OCI-LY3 (cell line): ENCODE results near the gene CSDE1.

Source experiments
- H2AFZ ChIP-seq: fragments of 200-600, 300-600 bp; shearing (Covaris generic); 2 replicates; pipeline ENCODE4 v1.6.0; 2014; ENCODE audit warnings: antibody characterized with exemption, low read depth, low read length
- H3K27ac ChIP-seq: fragments of 200-600, 300-600 bp; sonication (generic); 2 replicates; pipeline ENCODE4 v1.5.1; 2014; ENCODE audit warnings: mild to moderate bottlenecking, low read length, moderate library complexity, mixed read lengths
- H3K27me3 ChIP-seq: fragments of 200-600, 300-600 bp; sonication (generic); 2 replicates; pipeline ENCODE4 v1.6.1; 2014; ENCODE audit warnings: low read depth, low read length, mixed read lengths
- H3K36me3 ChIP-seq: fragments of 200-600, 300-600 bp; sonication (generic); replicated peaks from 2 replicates; pipeline ENCODE3; 2014; ENCODE audit warnings: low read depth, low read length, mixed read lengths
- H3K4me1 ChIP-seq: fragments of 300-600, 200-600 bp; sonication (generic); 2 replicates; pipeline ENCODE4 v1.6.1; 2014; ENCODE audit warnings: low read length, mixed read lengths
- H3K4me2 ChIP-seq: fragments of 200-600, 300-600 bp; sonication (generic); 2 replicates; pipeline ENCODE4 v1.6.1; 2014; ENCODE audit warnings: low read length, mixed read lengths
- H3K4me3 ChIP-seq: fragments of 300-600, 200-600 bp; sonication (generic); 2 replicates; pipeline ENCODE4 v1.5.1; 2014; ENCODE audit warnings: antibody characterized with exemption, mild to moderate bottlenecking, low read length, moderate library complexity
- H3K79me2 ChIP-seq: fragments of 300-600, 200-600 bp; shearing (Covaris generic); 2 replicates; pipeline ENCODE4 v1.6.1; 2014; ENCODE audit warnings: mild to moderate bottlenecking, low read length, mixed read lengths
- H3K9ac ChIP-seq: fragments of 300-600, 200-600 bp; shearing (Covaris generic); 2 replicates; pipeline ENCODE4 v1.6.0; 2014; ENCODE audit warnings: mild to moderate bottlenecking, low read length, moderate library complexity
- H3K9me3 ChIP-seq: fragments of 200-600, 300-600 bp; shearing (Covaris generic); 2 replicates; pipeline ENCODE4 v1.6.1; 2014; ENCODE audit warnings: low read length, mixed read lengths; ENCODE audit not compliant: insufficient read depth
- H4K20me1 ChIP-seq: fragments of 200-600, 300-600 bp; sonication (generic); 2 replicates; pipeline ENCODE4 v1.6.1; 2016; ENCODE audit warnings: low read length, mixed read lengths; ENCODE audit not compliant: insufficient read depth
- EZH2phosphoT487 ChIP-seq: fragments of 200-600 bp; shearing (Covaris generic); IDR thresholded peaks from 2 replicates; pipeline ENCODE4 v1.6.1; 2018; ENCODE audit warnings: antibody characterized with exemption, mixed run types, low read depth
- TF ChIP-seq, protein P1 (sequence below): fragments of 200-600, 300-600 bp; sonication (generic); IDR thresholded peaks from 2 replicates; pipeline ENCODE4 v1.5.1; 2014; ENCODE audit warnings: antibody characterized with exemption, low read length, low read depth

Gene CSDE1

DNA sequence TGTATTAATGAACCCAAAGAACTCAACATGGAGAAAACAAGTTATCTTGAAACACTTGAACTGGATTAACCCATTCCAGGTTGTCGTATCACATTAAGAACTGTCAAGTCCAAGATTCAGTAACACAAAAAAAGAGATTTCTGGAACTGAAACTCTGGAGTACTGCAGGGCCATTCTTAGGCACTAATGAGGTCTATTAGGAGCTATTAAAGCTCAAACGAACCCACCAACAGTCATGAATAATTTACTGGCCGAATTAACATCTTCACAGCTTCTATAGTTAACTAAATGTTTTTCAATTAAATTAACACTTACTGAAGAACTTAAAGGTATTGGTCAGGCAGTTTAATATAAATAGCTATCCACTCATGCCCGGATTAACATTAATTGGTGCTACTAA is 4.6 kb downstream of the CSDE1 start:
- no peak for TF ChIP-seq EZH2phosphoT487
- TF ChIP-seq, protein P1, sequence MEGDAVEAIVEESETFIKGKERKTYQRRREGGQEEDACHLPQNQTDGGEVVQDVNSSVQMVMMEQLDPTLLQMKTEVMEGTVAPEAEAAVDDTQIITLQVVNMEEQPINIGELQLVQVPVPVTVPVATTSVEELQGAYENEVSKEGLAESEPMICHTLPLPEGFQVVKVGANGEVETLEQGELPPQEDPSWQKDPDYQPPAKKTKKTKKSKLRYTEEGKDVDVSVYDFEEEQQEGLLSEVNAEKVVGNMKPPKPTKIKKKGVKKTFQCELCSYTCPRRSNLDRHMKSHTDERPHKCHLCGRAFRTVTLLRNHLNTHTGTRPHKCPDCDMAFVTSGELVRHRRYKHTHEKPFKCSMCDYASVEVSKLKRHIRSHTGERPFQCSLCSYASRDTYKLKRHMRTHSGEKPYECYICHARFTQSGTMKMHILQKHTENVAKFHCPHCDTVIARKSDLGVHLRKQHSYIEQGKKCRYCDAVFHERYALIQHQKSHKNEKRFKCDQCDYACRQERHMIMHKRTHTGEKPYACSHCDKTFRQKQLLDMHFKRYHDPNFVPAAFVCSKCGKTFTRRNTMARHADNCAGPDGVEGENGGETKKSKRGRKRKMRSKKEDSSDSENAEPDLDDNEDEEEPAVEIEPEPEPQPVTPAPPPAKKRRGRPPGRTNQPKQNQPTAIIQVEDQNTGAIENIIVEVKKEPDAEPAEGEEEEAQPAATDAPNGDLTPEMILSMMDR, result no peak
- Histone ChIP-seq H3K9ac (no peak overlapping the region), H3K4me3 (no peak overlapping the region), H4K20me1 (peaks cover 89% of the 10 kb centered on the region), H3K27ac (no peak overlapping the region), H3K4me1 (peaks cover 34% of the 10 kb centered on the region), H3K4me2 (no peak overlapping the region), H3K79me2 (peaks cover 97% of the 10 kb centered on the region), H3K36me3 (peaks cover 41% of the 10 kb centered on the region), H3K9me3 (no peaks in the 10 kb centered on the region), H2AFZ (no peak overlapping the region), H3K27me3 (no peaks in the 10 kb centered on the region; the same call in 1 of the 2 replicates)

DNA sequence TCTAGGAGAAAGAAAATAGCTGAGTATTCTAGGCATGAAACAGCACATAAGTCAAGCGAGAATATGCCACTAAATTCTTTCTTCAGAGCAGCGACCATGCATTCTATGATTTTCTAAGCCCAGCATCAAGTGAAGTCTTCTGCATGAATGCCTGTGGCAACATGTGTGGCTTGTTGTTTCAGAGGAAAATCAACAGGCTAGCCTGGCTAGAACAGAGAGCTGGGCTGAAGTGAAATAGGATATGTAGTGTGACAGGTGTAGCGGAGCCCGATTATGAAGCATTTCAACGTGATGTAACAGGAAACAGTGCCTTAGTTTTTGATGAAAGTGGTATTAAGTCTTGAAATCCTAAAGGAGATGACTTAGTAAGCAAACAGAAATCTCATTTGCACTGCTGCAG is 7.0 kb downstream of the CSDE1 start:
- peaks cover 42% of the 10 kb centered on the region for H3K4me1 ChIP-seq
- H3K9me3 ChIP-seq, result no peaks in the 10 kb centered on the region
- H3K4me3 ChIP-seq, result no peak overlapping the region
- H3K9ac ChIP-seq, result no peak overlapping the region
- no peak for TF ChIP-seq EZH2phosphoT487
- TF ChIP-seq, protein P1, result no peak
- no peak overlapping the region for H3K4me2 ChIP-seq
- peaks cover 89% of the 10 kb centered on the region for H4K20me1 ChIP-seq
- peaks cover 56% of the 10 kb centered on the region for H3K36me3 ChIP-seq
- H3K27me3 ChIP-seq, result no peaks in the 10 kb centered on the region
- no peak overlapping the region for H3K27ac ChIP-seq
- no peak overlapping the region for H2AFZ ChIP-seq
- peaks cover 100% of the 10 kb centered on the region for H3K79me2 ChIP-seq

DNA sequence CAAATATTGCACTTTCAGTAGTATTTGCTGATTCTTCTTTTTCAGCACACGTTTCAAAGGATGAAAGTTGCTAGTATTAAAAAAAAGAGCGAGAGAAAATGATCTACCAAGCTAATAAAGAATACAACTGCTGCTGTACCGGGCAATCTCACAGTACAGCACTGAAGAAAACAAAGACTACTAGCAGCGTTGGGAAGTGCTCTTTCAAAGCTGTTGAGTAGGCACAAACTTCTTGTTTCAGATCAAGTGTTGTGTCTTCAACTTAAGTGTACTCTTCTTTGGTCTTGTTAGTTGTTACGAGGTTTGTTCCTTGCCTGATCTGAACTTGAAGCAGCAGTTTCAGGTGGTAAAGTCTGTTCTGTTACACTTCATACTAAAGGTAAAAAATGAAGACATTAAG is 7.9 kb downstream of the CSDE1 start:
- no peak for TF ChIP-seq EZH2phosphoT487
- TF ChIP-seq, protein P1, result no peak
- Histone ChIP-seq H3K36me3 (peaks cover 60% of the 10 kb centered on the region), H3K9me3 (no peaks in the 10 kb centered on the region), H4K20me1 (peaks cover 89% of the 10 kb centered on the region), H3K9ac (no peak overlapping the region), H3K4me1 (peaks cover 33% of the 10 kb centered on the region), H3K27me3 (no peaks in the 10 kb centered on the region), H3K79me2 (peaks cover 100% of the 10 kb centered on the region), H3K4me2 (no peak overlapping the region), H2AFZ (no peak overlapping the region), H3K27ac (no peak overlapping the region), H3K4me3 (no peak overlapping the region)

DNA sequence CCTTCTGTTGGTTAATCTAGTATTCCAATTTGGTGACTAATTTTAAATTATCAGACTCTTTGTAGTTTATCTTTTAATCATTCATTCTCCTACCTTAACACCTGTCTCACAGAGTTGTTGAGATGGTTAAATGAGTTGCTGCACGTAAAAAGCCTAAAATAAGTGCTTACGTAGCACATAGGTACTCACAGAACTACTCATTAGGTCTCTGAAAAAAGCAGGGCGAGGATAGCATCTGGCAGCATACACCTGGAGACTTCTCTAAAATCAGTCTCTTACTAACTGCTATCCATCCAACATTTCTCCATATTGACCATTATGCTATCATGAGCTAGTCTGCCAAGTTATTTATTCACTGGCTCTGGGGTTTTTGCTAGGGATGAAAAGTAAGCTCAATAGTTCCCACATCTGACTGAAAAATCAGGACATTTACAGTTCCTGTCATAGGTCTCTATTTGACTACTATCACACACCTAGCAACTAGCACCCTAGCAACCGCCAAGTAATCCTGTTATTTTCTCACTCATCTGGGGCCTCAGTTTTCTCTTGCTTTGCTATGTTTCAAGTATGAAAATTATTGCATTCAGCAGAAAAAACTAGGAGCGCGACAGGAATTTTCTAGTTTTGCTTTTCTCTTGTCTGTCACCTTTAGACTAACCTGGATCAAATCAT is 11.2 kb downstream of the CSDE1 start:
- H3K79me2 ChIP-seq, result peaks cover 100% of the 10 kb centered on the region
- peak overlapping the region; percentile 11; the same call in 1 of the 2 replicates for H3K4me2 ChIP-seq
- H3K27me3 ChIP-seq, result no peaks in the 10 kb centered on the region
- peaks cover 60% of the 10 kb centered on the region for H3K36me3 ChIP-seq
- TF ChIP-seq, protein P1, result no peak
- TF ChIP-seq EZH2phosphoT487, result no peak
- H3K27ac ChIP-seq, result peak overlapping the region; percentile 32; the same call in 1 of the 2 replicates
- peaks cover 12% of the 10 kb centered on the region for H3K4me1 ChIP-seq
- 0 out of 2 replicates have a peak overlapping the region, but pooled peaks have one; percentile 6 for H3K9ac ChIP-seq
- H2AFZ ChIP-seq, result no peak overlapping the region
- no peak overlapping the region for H3K4me3 ChIP-seq
- H4K20me1 ChIP-seq, result peaks cover 77% of the 10 kb centered on the region
- H3K9me3 ChIP-seq, result no peaks in the 10 kb centered on the region
